ENCODE data around the gene ANKMY2. TPM values are rescaled to one million over a fixed set of nuclear protein-coding genes. Genes with fewer than 3 reads are reported as not detected.

Gene ANKMY2
- total RNA-seq, 1 donor from 2014 or later, result 26.4 TPM

DNA sequence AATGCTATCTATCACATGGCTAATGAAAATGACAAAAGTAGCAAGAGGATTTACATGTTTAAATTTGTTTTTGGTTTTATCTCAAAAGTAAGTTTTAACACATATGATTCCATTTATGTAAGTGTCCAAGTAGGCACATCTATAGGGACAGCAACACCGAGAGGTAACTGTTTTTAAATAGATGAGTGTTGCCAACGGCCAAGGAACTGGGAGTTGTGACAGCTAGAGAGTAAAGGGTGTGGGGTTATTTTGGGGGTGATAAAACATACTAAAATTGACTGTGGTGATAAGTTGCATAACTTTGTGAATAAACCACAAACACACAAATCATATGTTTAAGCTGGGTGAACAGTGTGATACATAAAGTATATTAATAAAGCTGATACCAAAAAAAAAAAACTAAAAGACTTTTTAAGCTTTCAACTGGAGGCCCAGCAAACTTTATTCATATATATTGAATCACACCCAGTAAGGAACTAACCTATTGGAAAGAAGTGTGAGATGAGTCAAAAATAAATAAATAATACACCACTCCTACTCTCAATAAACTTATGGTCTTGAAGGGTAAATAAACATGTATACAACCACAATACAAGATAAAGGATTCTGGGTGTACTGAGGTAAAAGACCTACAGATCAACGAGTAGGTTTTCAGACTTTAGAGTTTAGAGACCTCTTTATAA lies 85.9 kb downstream of the ANKMY2 start:
- H3K27me3 Mint-ChIP-seq, result no peaks in the 10 kb centered on the region
- no peak for DNase-seq (ENCODE audit: low spot score, unreplicated experiment)
- H3K36me3 Mint-ChIP-seq (ENCODE audit: insufficient read depth), result no peaks in the 10 kb centered on the region
- TF ChIP-seq, protein P1, sequence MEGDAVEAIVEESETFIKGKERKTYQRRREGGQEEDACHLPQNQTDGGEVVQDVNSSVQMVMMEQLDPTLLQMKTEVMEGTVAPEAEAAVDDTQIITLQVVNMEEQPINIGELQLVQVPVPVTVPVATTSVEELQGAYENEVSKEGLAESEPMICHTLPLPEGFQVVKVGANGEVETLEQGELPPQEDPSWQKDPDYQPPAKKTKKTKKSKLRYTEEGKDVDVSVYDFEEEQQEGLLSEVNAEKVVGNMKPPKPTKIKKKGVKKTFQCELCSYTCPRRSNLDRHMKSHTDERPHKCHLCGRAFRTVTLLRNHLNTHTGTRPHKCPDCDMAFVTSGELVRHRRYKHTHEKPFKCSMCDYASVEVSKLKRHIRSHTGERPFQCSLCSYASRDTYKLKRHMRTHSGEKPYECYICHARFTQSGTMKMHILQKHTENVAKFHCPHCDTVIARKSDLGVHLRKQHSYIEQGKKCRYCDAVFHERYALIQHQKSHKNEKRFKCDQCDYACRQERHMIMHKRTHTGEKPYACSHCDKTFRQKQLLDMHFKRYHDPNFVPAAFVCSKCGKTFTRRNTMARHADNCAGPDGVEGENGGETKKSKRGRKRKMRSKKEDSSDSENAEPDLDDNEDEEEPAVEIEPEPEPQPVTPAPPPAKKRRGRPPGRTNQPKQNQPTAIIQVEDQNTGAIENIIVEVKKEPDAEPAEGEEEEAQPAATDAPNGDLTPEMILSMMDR (IDR thresholded peaks at IDR 0.05; ENCODE audit: unreplicated experiment), result no peak
- no peaks in the 10 kb centered on the region for H3K9me3 Mint-ChIP-seq (ENCODE audit: low read depth)
- H3K27ac Mint-ChIP-seq, result no peak overlapping the region
- H3K4me1 Mint-ChIP-seq (ENCODE audit: low read depth), result peaks cover 2% of the 10 kb centered on the region
- H3K4me3 Mint-ChIP-seq (ENCODE audit: low read depth), result no peak overlapping the region

DNA sequence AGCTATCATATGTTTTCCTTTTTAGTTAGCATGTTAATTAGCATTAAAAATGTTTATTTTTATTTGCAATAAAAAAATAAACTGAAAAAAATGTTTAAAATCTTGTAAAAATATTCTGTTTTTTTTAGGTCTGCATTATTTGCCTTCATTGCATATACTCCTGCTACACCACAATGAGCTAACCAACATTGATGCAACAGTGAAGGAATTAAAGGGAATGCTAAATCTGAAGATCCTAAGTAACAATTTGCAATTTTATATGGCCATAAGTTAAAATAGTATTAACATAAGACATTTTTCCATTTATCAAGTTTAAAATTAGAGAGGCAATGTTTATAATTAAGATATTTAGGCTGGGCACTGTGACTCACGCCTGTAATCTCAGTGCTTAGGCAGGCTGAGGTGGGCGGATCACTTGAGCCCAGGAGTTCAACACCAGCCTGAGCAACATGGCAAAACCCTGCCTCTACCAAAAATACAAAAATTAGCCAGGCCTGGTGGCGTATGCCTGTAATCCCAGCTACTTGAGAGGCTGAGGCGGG lies 86.7 kb downstream of the ANKMY2 start:
- DNase-seq (ENCODE audit: low spot score, unreplicated experiment), result no peak
- no peak overlapping the region for H3K27ac Mint-ChIP-seq
- peaks cover 2% of the 10 kb centered on the region for H3K4me1 Mint-ChIP-seq (ENCODE audit: low read depth)
- TF ChIP-seq, protein P1 (IDR thresholded peaks at IDR 0.05; ENCODE audit: unreplicated experiment), result no peak
- H3K9me3 Mint-ChIP-seq (ENCODE audit: low read depth), result peaks cover 3% of the 10 kb centered on the region
- H3K36me3 Mint-ChIP-seq (ENCODE audit: insufficient read depth), result no peaks in the 10 kb centered on the region
- no peaks in the 10 kb centered on the region for H3K27me3 Mint-ChIP-seq
- H3K4me3 Mint-ChIP-seq (ENCODE audit: low read depth), result no peak overlapping the region

DNA sequence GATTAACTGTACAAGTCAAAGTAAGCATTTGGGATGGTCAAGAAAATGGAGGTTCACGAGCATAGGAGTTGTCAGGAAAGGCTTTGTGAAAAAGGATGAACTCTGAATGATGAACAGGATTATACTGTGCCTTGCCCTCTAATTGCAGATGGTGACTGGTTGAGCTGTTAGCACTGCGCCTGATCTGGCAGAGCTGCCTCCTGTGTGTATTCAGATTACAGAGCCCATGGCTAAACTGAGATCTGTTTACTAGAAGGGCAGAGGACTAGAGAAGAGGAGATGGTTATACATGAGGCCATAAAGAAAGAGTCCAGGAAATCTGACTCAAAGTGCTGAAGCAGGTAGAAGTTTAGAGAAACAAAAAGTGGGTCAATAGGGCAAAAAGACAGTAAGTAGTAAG lies 89.2 kb downstream of the ANKMY2 start:
- peaks cover 3% of the 10 kb centered on the region for H3K9me3 Mint-ChIP-seq (ENCODE audit: low read depth)
- H3K4me3 Mint-ChIP-seq (ENCODE audit: low read depth), result no peak overlapping the region
- H3K27me3 Mint-ChIP-seq, result no peaks in the 10 kb centered on the region
- H3K36me3 Mint-ChIP-seq (ENCODE audit: insufficient read depth), result no peaks in the 10 kb centered on the region
- no peak overlapping the region for H3K27ac Mint-ChIP-seq
- H3K4me1 Mint-ChIP-seq (ENCODE audit: low read depth), result no peaks in the 10 kb centered on the region
- DNase-seq (ENCODE audit: low spot score, unreplicated experiment), result no peak
- TF ChIP-seq, protein P1 (IDR thresholded peaks at IDR 0.05; ENCODE audit: unreplicated experiment), result no peak

DNA sequence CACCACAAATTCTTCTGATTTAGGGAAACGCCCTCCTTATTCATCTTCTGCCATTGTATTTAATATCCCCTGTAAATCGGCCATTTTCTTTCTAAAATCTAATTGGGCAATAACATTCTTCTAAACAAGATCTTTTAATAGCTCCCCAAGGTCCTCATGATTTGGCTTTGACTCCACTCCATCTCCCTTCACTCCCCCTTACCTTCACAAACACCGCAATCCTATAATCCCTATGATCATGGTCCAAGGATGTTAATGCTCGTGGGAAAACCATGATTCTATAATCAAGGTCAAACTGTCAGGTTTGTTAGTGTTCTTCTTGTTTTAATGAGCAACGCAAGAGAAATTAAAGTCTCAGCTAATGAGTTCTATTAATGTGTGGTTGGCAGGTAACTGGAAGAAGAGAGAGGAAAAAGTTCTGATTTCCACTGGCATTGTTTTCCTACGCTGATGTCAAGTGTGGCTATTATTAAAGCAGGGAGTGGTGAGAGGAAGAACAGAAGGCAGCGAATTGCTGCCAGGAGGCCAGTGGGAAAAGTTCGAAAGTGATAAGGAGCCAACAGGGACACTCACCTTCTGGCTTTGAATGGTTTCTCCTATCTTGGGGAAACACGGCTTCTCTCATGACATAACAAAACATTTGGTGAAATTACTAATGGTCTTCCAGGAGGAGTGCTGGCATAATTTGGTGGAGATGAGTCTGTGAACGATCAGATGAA lies 90.9 kb downstream of the ANKMY2 start:
- H3K4me3 Mint-ChIP-seq (ENCODE audit: low read depth), result no peak overlapping the region
- no peak for DNase-seq (ENCODE audit: low spot score, unreplicated experiment)
- H3K4me1 Mint-ChIP-seq (ENCODE audit: low read depth), result no peaks in the 10 kb centered on the region
- peaks cover 3% of the 10 kb centered on the region for H3K9me3 Mint-ChIP-seq (ENCODE audit: low read depth)
- H3K27ac Mint-ChIP-seq, result no peak overlapping the region
- TF ChIP-seq, protein P1 (IDR thresholded peaks at IDR 0.05; ENCODE audit: unreplicated experiment), result no peak
- no peaks in the 10 kb centered on the region for H3K27me3 Mint-ChIP-seq
- H3K36me3 Mint-ChIP-seq (ENCODE audit: insufficient read depth), result no peaks in the 10 kb centered on the region

DNA sequence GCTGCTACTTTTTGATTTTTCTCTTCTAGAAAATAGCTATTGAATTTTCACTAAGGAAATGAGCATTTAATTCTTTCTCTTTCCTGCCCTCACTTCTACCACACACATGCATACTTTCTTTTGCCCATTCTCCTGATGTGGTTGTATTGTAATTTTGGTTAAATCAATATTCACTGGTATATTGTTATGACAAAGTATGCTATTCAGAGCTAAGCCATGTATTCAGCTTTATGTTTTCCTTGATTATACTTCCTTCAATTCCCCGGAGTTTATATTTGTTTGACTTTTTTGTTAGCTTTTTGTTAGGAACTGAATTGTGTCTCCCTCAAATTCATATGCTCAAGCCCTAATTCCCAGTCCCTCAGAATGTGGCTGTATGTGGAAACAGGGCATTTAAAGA lies 94.9 kb downstream of the ANKMY2 start:
- Mint-ChIP-seq H3K36me3 (ENCODE audit: insufficient read depth) (no peaks in the 10 kb centered on the region), H3K27ac (no peak overlapping the region), H3K9me3 (ENCODE audit: low read depth) (peaks cover 3% of the 10 kb centered on the region), H3K4me3 (ENCODE audit: low read depth) (no peak overlapping the region), H3K27me3 (no peaks in the 10 kb centered on the region), H3K4me1 (ENCODE audit: low read depth) (no peaks in the 10 kb centered on the region)
- TF ChIP-seq, protein P1 (IDR thresholded peaks at IDR 0.05; ENCODE audit: unreplicated experiment), result no peak
- DNase-seq (ENCODE audit: low spot score, unreplicated experiment), result no peak

Other genes with a start within 250 kb of the ANKMY2 start
- 3.8 and 4.5 TPM in 2 replicates for gene CRPPA, start 224.2 kb downstream of the ANKMY2 start, total RNA-seq
- 0.41 and 0.73 TPM in 2 replicates for gene SOSTDC1, start 180.0 kb downstream of the ANKMY2 start, total RNA-seq
- gene LRRC72, start 118.9 kb downstream of the ANKMY2 start, total RNA-seq, result not detected in 2 replicates
- gene BZW2, start 427 bp upstream of the ANKMY2 start, total RNA-seq, result 72.7 and 75.6 TPM in 2 replicates
- 112 and 116 TPM in 2 replicates for gene TSPAN13, start 108.0 kb upstream of the ANKMY2 start, total RNA-seq
- 25.8 and 56.3 TPM in 2 replicates for gene AGR2, start 159.2 kb upstream of the ANKMY2 start, total RNA-seq
- gene AGR3, start 236.2 kb upstream of the ANKMY2 start, total RNA-seq, result 5.8 and 13.3 TPM in 2 replicates